GM20000 (cell line): Measurements from ENCODE around the gene ALG9.

ENCODE experiments used
- DNase-seq: peaks from one replicate; pipeline ENCODE4 v3.0.0; 2012; ENCODE audit warnings: low spot score
- TF ChIP-seq, protein P1 (sequence below): IDR thresholded peaks from 2 replicates; pipeline ENCODE4 v1.5.1; 2012; ENCODE audit warnings: mild to moderate bottlenecking, control low read depth; ENCODE audit errors: extremely low read depth, missing control alignments

ALG9 gene

GRCh38 chr11:111736621-111737443 is 134.5 kb downstream of the ALG9 start:
- TF ChIP-seq, protein P1, sequence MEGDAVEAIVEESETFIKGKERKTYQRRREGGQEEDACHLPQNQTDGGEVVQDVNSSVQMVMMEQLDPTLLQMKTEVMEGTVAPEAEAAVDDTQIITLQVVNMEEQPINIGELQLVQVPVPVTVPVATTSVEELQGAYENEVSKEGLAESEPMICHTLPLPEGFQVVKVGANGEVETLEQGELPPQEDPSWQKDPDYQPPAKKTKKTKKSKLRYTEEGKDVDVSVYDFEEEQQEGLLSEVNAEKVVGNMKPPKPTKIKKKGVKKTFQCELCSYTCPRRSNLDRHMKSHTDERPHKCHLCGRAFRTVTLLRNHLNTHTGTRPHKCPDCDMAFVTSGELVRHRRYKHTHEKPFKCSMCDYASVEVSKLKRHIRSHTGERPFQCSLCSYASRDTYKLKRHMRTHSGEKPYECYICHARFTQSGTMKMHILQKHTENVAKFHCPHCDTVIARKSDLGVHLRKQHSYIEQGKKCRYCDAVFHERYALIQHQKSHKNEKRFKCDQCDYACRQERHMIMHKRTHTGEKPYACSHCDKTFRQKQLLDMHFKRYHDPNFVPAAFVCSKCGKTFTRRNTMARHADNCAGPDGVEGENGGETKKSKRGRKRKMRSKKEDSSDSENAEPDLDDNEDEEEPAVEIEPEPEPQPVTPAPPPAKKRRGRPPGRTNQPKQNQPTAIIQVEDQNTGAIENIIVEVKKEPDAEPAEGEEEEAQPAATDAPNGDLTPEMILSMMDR: no peak
- no peak for DNase-seq
